Activated naive CD4-positive, alpha-beta T cell treated with anti-CD3 and anti-CD28 coated beads, Interleukin-2, amount 50 U/mL, for 72 hours (primary cell): ENCODE results near the gene PLEKHH3. TPM values are rescaled to one million over a fixed set of nuclear protein-coding genes. Genes with fewer than 3 reads are reported as not detected.
"Not testable (repeated sequence)": the region's sequence is repeated elsewhere in the genome, so short reads cannot be mapped to it uniquely, and the experiment has no call there.

Experiments
- ATAC-seq, 2 donors: fragments of 150-1000 bp; cut with Tn5 transposase; 2 replicates each; pipeline ENCODE4 v1.10.0; 2021; ENCODE audit warnings: mild to moderate bottlenecking in 2 of 2, moderate library complexity in 2 of 2
- DNase-seq, 2 donors: peaks; one replicate each; pipeline ENCODE4 v3.0.0; 2021 to 2022; ENCODE audit warnings: low spot score in 2 of 2
- H3K27ac Mint-ChIP-seq, 2 donors: one replicate each; pipeline ENCODE4 v1.8.0; 2022; ENCODE audit warnings: mild to moderate bottlenecking in 2 of 2, mixed read lengths in 2 of 2
- H3K36me3 Mint-ChIP-seq, 2 donors: one replicate each; pipeline ENCODE4 v1.8.0; 2022; ENCODE audit warnings: mixed read lengths in 2 of 2
- H3K9me3 Mint-ChIP-seq, 2 donors: one replicate each; pipeline ENCODE4 v1.8.0; 2022; ENCODE audit warnings: mixed read lengths in 2 of 2
- total RNA-seq, 2 donors: library from RNA; stranded (reverse); gene quantifications; one replicate each; pipeline ENCODE4 v1.2.3, GENCODE V29; 2022

Gene PLEKHH3
- total RNA-seq, 2 donors from 2014 or later, result 1.2 to 2.9 TPM

- peaks cover 6 to 9% of the 10 kb centered on the region in 2 donors for H3K36me3 Mint-ChIP-seq
- H3K27ac Mint-ChIP-seq, result no peak overlapping the region
- DNase-seq (no peak), ATAC-seq (no peak)
- no peaks in the 10 kb centered on the region for H3K9me3 Mint-ChIP-seq
Observed at GRCh38 chr17:42665581-42666001, 11.2 kb downstream of the PLEKHH3 start.

- DNase-seq, result no peak
- Mint-ChIP-seq H3K36me3 (peaks cover 7 to 10% of the 10 kb centered on the region in 2 donors), H3K27ac (no peak overlapping the region), H3K9me3 (peaks cover 4 to 9% of the 10 kb centered on the region in 2 donors)
- no peak for ATAC-seq
Observed at GRCh38 chr17:42660692-42661345, 16.0 kb downstream of the PLEKHH3 start.

GRCh38 chr17:42659932-42660274, 16.9 kb downstream of the PLEKHH3 start:
- H3K36me3 Mint-ChIP-seq, DNase-seq, H3K9me3 Mint-ChIP-seq, ATAC-seq: not testable (repeated sequence)
- peak overlapping the region in 1 of 2 donors; percentile 92 for H3K27ac Mint-ChIP-seq

- ATAC-seq, result peak; percentile 76 to 82
- peak; percentile 74 to 87 for DNase-seq
- H3K9me3 Mint-ChIP-seq, result peaks cover 4 to 9% of the 10 kb centered on the region in 2 donors
- H3K36me3 Mint-ChIP-seq, result peaks cover 4 to 5% of the 10 kb centered on the region in 2 donors
- peak within 1 kb of the TSS; percentile 56 to 92 for H3K27ac Mint-ChIP-seq
Observed at GRCh38 chr17:42659079-42659931, 17.5 kb downstream of the PLEKHH3 start, which contains the start of gene TUBG2. TUBG2 (plus strand) TSS chr17:42659284; CDS start chr17:42659504, 220 bp downstream.

- peak overlapping the region; percentile 31 to 92 for H3K27ac Mint-ChIP-seq
- peaks cover 4 to 5% of the 10 kb centered on the region in 2 donors for H3K36me3 Mint-ChIP-seq
- H3K9me3 Mint-ChIP-seq, result peaks cover 4 to 9% of the 10 kb centered on the region in 2 donors
- no peak for DNase-seq
- ATAC-seq, result no peak
Observed at GRCh38 chr17:42657824-42658588, 18.8 kb downstream of the PLEKHH3 start.

- Mint-ChIP-seq H3K9me3 (peaks cover 4 to 9% of the 10 kb centered on the region in 2 donors), H3K27ac (peak overlapping the region; percentile 11 to 62), H3K36me3 (peaks cover 4 to 5% of the 10 kb centered on the region in 2 donors)
- no peak for DNase-seq
- no peak for ATAC-seq
Observed at GRCh38 chr17:42655528-42655927, 21.3 kb downstream of the PLEKHH3 start.

GRCh38 chr17:42653179-42654124, 23.3 kb downstream of the PLEKHH3 start:
- H3K27ac Mint-ChIP-seq, result no peak overlapping the region
- DNase-seq (no peak), ATAC-seq (no peak)
- peaks cover 4 to 9% of the 10 kb centered on the region in 2 donors for H3K9me3 Mint-ChIP-seq
- H3K36me3 Mint-ChIP-seq, result peaks cover 0 to 4% of the 10 kb centered on the region in 2 donors

GRCh38 chr17:42651392-42651791, 25.4 kb downstream of the PLEKHH3 start:
- Mint-ChIP-seq H3K9me3 (no peaks in the 10 kb centered on the region), H3K27ac (no peak overlapping the region), H3K36me3 (no peaks in the 10 kb centered on the region)
- DNase-seq (no peak), ATAC-seq (no peak)

GRCh38 chr17:42647778-42648177, 29.0 kb downstream of the PLEKHH3 start:
- no peak for DNase-seq
- no peaks in the 10 kb centered on the region for H3K36me3 Mint-ChIP-seq
- ATAC-seq, result peak; percentile 32 to 49
- H3K9me3 Mint-ChIP-seq, result no peaks in the 10 kb centered on the region
- H3K27ac Mint-ChIP-seq, result no peak overlapping the region

- peak overlapping the region in 1 of 2 donors; percentile 39 for H3K27ac Mint-ChIP-seq
- no peaks in the 10 kb centered on the region for H3K9me3 Mint-ChIP-seq
- no peaks in the 10 kb centered on the region for H3K36me3 Mint-ChIP-seq
- no peak for ATAC-seq
- no peak for DNase-seq
Observed at GRCh38 chr17:42642336-42642735, 34.5 kb downstream of the PLEKHH3 start.

- ATAC-seq (no peak), DNase-seq (no peak)
- Mint-ChIP-seq H3K9me3 (no peaks in the 10 kb centered on the region), H3K27ac (no peak overlapping the region), H3K36me3 (no peaks in the 10 kb centered on the region)
Observed at GRCh38 chr17:42640121-42640520, 36.7 kb downstream of the PLEKHH3 start.

GRCh38 chr17:42639525-42640113, 37.2 kb downstream of the PLEKHH3 start:
- Mint-ChIP-seq H3K36me3 (no peaks in the 10 kb centered on the region), H3K9me3 (no peaks in the 10 kb centered on the region), H3K27ac (no peak overlapping the region)
- DNase-seq (no peak), ATAC-seq (no peak)

- Mint-ChIP-seq H3K9me3 (no peaks in the 10 kb centered on the region), H3K27ac (peak overlapping the region in 1 of 2 donors; percentile 74), H3K36me3 (no peaks in the 10 kb centered on the region)
- ATAC-seq (no peak), DNase-seq (no peak)
Observed at GRCh38 chr17:42632949-42633444, 43.8 kb downstream of the PLEKHH3 start.

GRCh38 chr17:42629411-42630009, 47.3 kb downstream of the PLEKHH3 start:
- no peaks in the 10 kb centered on the region for H3K9me3 Mint-ChIP-seq
- no peaks in the 10 kb centered on the region for H3K36me3 Mint-ChIP-seq
- DNase-seq (no peak), ATAC-seq (no peak)
- no peak overlapping the region for H3K27ac Mint-ChIP-seq
